ENCODE data around the gene HIC1.

Gene HIC1

DNA sequence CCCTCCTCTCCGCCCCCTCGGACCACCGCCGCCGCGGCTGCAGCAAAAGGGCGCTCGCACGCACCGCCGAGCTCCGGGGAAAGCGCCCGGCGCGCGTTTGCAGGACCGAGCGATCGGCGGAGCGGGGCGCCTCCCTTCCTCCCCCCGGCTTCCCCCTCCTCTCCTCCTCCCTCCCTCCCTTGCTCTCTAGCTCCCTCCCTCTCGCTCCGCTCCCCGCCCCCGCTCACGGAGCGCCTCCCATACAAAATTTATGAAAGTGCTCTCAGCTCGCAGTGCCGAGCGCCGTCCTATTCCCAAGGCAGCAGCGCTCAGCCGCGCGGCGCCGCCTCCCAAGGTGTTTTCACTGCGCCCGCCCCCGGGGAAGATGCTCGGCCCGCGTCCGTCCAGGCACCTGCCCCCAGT lies 29.7 kb upstream of the HIC1 start, which contains the start of gene RTN4RL1:
Gene RTN4RL1, minus strand, starts transcription at position 115 of the 402 bp plus-strand sequence. CDS start 469 bp downstream, outside the sequence.
- DNase-seq: peak; percentile 61

DNA sequence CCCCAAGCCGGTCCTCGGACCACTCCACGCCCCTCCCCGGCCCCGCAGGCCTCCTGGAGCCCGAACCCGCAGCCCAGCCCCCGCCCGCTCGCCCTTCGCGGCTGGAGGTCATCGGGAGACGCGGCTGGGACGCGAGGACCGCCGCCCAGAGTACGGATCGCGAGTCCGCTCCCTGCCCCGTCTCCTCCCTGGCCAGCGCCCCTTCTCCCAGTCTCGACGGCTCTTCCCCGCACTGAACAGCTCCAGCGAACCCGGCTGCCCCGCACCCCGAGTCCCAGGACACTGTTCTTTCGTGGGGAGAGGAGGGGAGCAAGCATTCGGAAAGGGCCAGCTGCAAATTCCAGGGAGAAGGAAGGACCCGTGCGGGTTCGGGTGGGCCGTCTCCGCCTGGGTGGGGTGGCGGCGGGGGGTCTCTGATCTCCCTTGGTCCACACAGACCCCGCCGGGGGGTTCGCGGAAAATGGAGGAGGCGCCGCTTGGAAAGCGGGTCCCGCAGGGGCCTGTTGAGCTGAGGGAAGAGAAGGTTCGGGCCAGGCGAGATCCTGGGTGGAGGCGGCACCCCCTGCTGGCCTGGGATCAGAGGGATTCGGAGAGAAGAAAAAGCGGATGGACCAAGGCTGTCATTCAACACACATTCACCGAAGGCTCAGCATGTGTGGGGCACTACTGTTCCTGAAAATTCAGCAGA lies 29.1 kb upstream of the HIC1 start:
- no peak for DNase-seq

DNA sequence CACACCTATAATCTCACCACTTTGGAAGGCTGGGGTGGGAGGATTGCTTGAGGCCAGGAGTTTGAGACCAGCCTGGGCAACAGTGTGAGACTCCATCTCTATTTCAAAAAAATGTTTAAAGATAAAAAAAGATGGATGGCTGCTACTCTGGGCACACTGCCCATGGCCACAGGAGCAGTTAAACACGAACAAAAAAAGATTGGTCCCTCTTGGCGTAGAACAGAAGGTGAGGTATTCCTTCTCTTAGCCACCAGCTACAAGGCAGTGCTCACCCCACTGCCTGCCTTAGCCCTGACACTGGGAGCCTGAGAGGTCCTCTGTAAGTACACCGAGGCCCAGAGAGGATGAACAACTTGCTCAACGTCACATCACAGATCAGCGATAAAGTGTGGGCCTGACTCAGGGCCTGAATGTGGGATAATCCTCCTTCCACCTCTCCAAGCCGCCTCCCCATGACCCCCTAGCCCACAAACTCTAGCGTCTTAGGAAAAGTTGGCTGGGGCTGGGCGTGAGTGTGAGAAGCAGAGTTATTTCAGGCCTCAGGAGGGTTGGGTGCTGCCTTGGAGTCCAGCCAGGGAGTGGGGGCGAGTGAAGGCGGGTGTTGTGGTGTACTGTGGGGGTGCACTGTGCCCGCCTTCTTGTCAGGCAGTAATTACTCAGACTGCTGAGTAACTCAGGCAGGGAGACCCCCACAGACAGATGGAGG lies 27.2 kb upstream of the HIC1 start:
- DNase-seq: no peak

DNA sequence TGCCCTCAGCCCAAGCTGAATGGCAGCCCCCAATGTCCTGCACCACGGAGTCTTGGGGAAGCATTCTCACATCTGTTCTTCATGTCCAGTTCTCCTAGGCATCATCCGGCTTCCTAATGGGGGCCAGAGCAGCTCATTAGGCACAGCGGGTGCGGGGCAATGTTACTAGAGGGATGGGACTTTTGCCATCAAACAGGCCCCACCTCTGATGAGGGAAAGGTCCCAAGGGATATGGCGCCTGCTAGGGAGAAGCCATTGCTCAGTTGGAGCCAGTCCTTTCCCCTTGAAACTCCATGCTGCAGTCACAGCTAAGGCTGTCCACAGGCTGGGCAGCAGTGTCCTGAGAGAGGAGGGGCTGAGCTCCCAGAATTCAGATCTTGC lies 26.7 kb upstream of the HIC1 start:
- no peak for DNase-seq

DNA sequence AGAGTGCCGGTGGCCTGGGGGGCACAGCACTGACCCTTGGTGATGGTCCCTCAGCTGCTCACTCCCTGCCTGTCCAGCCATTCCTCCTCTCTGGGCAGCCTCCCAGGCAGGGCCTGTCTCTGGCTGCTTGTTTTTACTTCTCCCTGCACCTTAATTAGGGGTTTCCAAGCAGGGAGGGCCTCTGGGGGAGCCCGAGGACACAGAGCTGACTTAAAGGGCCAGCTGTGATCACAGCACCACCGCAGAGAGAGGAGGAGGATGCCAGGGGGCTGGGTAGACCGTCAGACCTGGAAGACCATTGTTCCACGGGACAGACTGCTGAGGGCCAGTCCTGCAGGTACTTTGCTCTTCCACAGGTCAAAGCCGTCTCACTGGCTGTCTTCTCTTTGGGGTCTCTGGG lies 26.2 kb upstream of the HIC1 start:
- DNase-seq: no peak

DNA sequence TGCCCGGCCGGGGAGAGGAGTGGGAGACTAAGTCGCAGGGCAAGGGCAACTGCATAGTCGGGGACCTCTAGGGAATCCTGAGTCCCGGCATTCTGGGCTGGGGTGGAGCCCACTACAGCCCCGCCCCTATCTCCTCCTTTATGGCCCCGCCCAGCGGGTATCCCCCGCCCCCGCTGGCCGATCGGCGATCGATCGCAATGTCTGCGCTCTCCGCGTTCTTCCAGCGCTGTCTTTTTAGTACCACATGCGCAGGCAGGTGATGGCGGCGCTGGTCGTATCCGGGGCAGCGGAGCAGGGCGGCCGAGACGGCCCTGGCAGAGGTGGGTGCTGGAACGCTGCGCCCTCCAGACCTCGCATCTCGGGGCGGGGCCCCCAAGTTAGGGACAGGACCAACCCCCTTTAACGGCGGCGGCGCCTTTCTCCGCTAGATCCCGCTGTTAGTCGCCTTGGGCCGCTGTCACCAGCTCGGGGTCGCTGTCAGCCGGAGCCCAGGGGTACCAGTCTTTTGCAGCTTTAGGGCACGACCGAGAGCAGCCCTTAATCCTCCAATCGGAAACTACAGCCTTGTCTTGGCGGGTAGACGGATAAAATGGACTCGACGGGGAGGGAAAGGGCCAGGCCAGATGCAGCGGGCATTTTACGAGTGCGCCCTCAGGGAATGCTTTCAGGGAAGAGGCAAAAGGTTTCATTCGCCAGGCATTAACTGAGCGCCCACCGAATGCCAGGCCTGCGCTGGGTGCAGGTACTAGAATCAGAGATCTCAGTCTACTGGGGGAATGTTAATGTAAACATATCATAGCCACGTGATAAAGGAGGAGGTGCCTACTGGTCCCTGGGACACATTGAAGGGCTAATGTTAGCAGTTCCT lies 24.8 kb upstream of the HIC1 start, which contains the start of gene DPH1:
Gene DPH1, plus strand, starts transcription at position 243 of the 868 bp plus-strand sequence. Its CDS starts 17 bp downstream, at position 260.
- peak; percentile 80 for DNase-seq

DNA sequence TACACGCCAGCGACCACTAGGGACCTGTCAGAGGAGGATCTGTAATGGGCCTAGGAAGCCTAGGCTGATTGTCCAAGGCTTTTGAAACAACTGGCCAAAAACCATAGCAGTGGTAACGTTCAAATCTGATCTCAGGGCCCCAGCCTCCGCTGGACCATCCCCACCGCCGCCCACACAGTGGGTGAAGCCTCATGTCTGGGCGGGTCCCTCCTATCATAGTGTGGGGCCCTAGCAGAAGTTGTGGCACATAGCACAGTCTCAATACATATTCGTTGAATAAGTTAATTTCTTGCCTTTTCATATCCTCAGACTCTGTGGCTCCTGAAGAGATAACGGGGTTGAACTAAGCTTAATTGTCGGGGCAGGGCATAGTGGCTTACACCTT lies 24.1 kb upstream of the HIC1 start:
- no peak for DNase-seq

DNA sequence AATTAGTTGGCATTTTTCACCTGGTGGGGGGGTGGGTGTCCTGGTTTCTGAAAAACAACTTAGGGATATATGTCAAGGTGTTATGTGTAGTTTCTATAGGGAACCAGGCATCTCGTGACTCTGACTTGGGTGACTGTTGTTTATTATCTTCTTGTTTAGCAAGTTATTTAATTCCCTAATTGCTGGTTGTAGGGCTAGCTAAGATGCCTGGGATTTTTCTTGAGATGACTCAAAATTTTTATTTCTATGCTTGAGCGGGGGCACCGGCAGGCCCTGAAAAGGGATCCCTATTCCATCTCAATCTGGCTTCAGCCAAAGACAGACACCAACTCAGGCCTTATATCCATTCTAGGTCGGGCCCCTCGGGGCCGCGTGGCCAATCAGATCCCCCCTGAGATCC lies 21.8 kb upstream of the HIC1 start:
- no peak for DNase-seq

DNA sequence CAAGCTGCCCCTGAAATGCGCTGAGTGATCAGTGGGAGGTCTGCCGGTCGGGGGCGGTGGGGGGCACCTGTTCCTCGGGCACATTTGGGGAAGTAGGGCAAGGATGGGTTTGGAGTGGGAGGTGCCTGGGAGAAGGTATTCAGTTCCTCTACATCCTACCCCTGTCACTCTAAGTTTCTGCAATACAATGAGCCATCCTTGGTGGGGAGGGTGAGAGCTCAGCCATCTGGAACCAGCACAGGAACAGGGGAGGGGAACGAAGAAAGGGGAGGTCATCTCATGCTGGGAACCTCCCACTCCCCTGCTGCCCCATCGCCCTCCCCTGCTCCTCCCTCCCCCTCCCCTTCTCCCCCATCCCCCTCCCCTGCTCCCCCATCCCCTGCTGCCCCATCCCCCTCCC lies 20.7 kb upstream of the HIC1 start:
- DNase-seq: no peak

DNA sequence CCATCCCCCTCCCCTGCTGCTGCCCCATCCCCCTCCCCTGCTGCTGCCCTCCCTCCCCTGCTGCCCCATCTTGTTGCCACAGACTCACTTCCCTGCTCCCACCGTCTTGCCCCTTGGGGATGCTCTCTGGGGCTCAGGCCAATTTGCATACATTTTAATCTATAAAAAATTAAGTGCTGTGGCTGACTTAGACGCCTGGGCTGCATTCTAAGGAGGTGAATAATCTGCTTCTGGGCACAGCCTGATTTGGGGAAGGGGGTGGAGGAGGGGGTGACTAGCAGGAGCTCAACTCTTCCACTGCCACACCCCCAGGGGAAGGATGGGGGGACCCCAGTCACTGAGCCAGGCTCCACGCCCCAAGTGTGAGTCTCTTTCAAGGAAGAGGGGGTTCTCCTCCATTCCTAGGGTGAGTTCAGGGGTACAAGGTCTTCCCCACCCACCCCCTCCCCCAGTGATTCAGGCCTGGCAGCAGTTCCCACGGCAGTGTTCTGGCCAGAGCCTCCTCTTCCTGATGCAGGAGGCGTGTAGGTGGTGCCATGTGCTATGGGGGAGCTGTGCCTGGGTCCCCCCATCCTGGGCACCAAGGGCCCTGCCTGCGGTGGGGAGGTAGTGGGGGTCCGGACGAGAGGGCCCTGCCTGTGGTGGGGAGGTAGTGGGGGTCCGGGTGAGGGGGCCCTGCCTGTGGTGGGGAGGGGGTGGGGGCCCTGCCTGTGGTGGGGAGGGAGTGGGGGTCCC lies 19.9 kb upstream of the HIC1 start:
- no peak for DNase-seq

DNA sequence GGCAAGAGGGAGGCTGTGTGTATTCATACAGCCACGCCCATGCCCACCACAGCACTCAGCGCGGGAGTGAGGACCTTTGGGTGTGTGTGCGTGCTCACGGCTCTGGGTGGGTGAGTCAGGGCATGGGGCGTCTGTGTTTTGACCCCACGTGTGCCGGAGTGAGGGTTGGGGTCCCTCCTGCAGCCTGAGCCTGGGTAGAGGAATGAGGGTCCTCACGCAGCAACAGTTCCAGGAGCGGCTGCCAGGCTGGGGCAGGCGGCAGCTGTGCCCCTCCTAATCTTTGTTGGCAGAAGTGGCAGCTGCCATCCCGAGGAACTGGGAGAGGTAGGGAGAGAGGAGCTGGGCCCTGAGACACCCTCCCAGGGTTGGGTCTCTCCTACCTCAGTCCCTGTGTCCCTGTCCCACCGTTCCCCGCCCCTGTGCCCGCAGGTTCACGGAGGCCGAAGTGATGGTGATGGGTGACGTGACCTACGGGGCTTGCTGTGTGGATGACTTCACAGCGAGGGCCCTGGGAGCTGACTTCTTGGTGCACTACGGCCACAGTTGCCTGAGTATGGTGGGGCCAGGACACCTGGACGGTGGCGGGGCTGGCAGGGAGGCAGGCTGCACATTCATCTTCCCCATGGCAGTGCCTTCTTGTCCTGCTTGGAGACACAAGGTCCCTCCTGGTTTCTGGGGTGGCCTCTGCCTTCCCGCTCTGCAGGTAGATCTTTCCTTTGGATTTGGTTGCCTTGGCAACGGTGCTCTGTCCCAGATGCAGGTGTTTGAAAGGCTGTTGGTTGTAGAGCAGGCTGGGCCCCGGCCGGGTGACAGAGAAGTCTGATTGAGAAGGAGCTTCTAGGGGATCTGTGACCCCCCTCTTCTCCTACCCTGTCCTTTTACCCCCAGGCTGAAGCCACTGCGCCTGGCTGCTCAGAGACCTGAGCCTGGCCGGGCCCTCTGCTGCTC lies 19.1 kb upstream of the HIC1 start:
- no peak for DNase-seq

DNA sequence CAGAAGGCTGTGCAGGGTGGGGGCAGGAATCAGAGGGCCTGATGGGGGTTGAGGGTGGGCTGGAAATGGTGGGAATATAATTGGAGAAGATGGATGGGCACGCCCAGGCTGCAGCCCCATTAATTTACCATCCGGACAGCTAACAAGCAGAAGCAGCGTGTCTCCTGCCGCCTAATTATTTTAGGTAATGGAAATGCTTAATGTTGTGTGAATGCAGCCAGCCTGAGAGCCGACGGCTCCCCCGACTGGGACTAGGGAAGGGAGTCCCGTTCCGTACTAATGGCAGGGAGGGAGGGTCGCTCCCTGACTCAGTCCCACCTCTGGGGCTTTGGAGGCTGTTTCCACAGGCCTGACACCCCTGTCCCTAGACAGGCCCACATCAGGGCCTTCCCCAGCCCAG lies 17.7 kb upstream of the HIC1 start:
- DNase-seq: no peak

DNA sequence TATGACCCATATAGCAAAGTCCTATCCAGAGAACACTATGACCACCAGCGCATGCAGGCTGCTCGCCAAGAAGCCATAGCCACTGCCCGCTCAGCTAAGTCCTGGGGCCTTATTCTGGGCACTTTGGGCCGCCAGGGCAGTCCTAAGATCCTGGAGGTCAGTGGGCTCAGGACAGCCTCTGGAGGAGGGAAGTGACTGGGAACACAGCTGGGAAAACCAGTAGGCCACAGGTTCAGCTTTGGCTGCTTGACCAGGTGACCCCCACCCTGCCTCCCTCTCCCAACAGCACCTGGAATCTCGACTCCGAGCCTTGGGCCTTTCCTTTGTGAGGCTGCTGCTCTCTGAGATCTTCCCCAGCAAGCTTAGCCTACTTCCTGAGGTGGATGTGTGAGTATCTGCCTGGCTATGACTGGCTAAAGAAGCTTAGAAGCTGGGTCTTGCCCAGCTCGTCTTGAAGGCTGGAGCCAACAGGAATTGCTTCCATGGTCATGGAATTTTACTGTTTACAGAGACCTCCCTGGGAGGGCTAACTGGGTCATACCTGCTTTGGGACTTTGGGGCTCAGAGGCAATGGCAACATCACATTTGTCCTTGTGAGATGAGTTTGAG lies 14.6 kb upstream of the HIC1 start:
- no peak for DNase-seq

DNA sequence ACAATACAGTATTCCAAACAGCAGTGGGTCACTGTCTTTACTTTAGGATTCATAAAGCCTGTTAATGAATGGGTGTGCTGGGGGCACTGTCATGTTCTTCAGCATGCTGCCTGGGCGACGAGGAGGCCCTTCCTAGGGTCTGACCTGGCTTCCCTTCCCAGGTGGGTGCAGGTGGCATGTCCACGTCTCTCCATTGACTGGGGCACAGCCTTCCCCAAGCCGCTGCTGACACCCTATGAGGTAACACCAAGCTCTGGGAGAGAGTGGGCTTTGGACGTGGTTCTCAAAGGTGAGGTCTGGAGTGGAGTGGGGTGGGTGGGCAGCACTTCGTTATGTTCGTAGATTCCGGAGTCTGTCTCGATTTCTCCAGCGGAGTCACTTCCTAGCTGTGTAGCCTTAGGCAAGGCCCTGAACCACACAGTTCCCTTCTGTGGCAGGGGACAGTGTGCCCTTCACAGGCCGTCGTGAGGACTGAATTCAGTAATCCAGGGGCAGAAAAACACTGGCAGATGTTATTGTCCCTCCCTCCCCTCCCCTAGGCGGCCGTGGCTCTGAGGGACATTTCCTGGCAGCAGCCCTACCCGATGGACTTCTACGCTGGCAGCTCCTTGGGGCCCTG lies 13.9 kb upstream of the HIC1 start:
- DNase-seq: no peak

DNA sequence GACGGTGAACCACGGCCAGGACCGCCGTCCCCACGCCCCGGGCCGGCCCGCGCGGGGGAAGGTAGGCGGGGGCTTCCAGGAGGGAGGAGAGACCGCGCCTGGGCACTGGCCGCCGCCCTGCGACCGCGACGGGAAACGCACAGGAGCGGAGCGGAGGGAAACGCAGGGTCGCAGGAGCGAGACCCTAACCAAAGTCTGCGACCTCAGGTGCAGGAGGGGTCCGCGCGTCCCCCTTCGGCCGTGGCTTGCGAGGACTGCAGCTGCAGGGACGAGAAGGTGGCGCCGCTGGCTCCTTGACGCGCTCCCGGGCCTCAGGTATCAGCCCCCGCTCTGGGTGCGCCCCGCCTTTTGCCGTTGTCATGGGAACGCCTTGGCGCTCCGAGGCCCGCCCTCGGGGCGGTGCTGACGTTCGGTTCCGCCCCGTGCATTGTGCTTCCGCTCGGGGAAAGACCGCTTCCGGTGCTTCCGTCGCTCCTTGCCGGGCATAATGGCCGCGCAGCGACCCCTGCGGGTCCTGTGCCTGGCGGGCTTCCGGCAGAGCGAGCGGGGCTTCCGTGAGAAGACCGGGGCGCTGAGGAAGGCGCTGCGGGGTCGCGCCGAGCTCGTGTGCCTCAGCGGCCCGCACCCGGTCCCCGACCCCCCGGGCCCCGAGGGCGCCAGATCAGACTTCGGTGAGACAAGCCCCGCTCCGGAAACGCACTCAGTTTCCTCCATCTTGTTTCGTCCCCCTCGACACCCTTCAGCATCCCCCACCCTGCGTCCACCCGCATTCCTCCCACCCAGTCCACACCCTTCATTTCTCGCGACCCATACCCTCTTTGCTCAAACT lies 13.1 kb upstream of the HIC1 start, which contains the start of gene OVCA2:
Gene OVCA2, plus strand, starts transcription at position 462 of the 829 bp plus-strand sequence. Its CDS starts 26 bp downstream, at position 488.
- peak; percentile 97 for DNase-seq

DNA sequence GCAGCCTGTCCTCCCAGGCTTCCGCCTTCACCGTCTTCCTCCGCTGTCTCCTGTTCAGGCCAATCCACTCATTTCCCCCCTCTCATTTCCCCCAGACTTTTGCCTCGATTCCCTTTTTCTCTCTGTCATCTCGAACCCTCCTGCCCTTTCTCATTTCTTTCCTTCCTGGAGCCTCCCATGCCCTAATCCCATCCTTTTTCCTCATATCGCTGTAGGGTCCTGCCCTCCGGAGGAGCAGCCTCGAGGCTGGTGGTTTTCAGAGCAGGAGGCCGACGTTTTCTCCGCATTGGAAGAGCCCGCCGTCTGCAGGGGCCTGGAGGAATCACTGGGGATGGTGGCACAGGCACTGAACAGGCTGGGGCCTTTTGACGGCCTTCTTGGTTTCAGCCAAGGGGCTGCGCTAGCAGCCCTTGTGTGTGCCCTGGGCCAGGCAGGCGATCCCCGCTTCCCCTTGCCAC lies 12.5 kb upstream of the HIC1 start:
- DNase-seq: no peak

DNA sequence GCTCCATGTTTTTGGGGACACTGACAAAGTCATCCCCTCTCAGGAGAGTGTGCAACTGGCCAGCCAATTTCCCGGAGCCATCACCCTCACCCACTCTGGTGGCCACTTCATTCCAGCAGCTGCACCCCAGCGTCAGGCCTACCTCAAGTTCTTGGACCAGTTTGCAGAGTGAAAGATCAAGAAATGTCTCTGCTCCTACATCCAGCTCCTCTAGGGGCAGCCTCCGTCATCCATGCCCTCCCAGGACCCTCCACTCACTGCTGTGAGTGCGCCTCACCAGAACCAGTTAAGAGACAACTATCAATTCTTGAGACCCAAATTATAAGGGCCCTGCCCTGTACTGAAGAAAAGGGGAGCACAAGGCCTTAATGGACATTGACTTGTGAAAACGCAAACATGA lies 12.0 kb upstream of the HIC1 start:
- DNase-seq: no peak

DNA sequence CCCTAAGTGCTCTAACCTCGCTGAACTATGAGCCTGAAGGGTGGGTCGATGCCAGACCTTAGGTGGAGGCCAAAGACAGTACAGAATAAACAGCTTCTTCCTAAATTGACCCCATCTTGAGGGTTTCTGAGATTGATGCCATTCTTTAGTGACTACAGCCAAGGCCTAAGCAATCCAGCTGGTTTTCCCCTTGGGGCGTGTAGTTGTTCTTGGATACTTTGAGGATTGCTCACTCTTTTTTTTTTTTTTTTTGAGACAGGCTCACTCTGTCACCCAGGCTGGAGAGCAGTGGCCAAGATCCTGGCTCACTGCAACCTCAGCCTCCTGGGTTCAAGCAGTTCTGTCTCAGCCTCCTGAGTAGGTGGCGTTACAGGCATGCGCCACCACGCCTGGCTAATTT lies 11.1 kb upstream of the HIC1 start:
- no peak for DNase-seq

DNA sequence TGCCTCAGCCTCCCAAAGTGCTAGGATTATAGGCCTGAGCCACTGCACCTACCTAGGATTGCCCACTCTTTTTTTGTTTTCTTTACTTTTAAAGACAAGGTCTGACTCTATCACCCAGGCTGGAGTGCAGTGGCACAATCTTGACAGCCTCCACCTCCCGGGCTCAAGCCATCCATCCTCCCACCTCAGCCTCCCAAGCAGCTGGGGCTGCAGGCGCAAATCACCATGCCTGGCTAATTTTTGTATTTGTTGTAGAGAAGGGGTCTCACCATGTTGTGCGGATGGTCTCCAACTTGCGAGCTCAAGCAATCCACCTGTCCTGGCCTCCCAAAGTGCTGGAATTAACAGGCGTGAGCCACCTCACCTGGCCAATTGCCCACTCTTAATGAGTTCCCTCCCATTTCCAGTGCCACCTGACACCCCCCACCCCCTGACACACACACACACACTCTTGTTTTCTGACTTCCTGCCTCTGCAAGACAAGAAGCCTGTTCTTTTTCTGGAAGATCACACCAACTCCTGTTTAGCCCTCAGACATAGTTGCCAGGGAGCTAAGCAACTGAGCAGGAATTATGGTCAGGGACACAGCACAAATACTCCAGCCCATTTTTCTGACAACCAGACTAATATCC lies 10.5 kb upstream of the HIC1 start:
- DNase-seq: no peak

All from activated CD4-positive, alpha-beta T cell treated with anti-CD3 and anti-CD28 coated beads for 1 hour (primary cell).